Activated CD8-positive, alpha-beta memory T cell treated with anti-CD3 and anti-CD28 coated beads, Interleukin-2, amount 10 ng/mL, durations not matched to agents 7 days and 5 days (primary cell): Measurements from ENCODE around the gene MXI1. TPM values are rescaled to one million over a fixed set of nuclear protein-coding genes. Genes with fewer than 3 reads are reported as not detected.
"Not testable (repeated sequence)": the region's sequence is repeated elsewhere in the genome, so short reads cannot be mapped to it uniquely, and the experiment has no call there.

Source experiments
- ATAC-seq: fragments of 150-1000 bp; cut with Tn5 transposase; one replicate; pipeline ENCODE4 v1.10.0; 2021; ENCODE audit warnings: moderate library complexity
- CTCF ChIA-PET: fragments of 350-600 bp; sonication (Branson Sonifier 250); formaldehyde crosslinking; loops from one replicate; lab custom pipeline; 2021; ENCODE audit warnings: antibody characterized with exemption; lab: Charles Lee
- DNase-seq: peaks from one replicate; pipeline ENCODE4 v3.0.0-alpha.2; 2020
- H3K27ac Mint-ChIP-seq: one replicate; pipeline ENCODE4 v1.8.0; 2021; ENCODE audit warnings: mild to moderate bottlenecking, mixed read lengths
- H3K27me3 Mint-ChIP-seq: one replicate; pipeline ENCODE4 v1.8.0; 2021; ENCODE audit warnings: mixed read lengths
- H3K36me3 Mint-ChIP-seq: one replicate; pipeline ENCODE4 v1.8.0; 2021; ENCODE audit warnings: mild to moderate bottlenecking, mixed read lengths
- H3K4me1 Mint-ChIP-seq: one replicate; pipeline ENCODE4 v1.8.0; 2021; ENCODE audit warnings: mixed read lengths
- H3K4me3 Mint-ChIP-seq: one replicate; pipeline ENCODE4 v1.8.0; 2021; ENCODE audit warnings: mild to moderate bottlenecking, moderate library complexity, mixed read lengths
- H3K9me3 Mint-ChIP-seq: one replicate; pipeline ENCODE4 v1.8.0; 2022; ENCODE audit warnings: low read depth, mixed read lengths
- total RNA-seq, 2 experiments: library from RNA; stranded (reverse); gene quantifications; one replicate each; pipeline ENCODE4 v1.2.3, GENCODE V29; 2021

MXI1 gene
- total RNA-seq, 2 experiments from 2014 or later = 13.6 to 29.1 TPM

DNA sequence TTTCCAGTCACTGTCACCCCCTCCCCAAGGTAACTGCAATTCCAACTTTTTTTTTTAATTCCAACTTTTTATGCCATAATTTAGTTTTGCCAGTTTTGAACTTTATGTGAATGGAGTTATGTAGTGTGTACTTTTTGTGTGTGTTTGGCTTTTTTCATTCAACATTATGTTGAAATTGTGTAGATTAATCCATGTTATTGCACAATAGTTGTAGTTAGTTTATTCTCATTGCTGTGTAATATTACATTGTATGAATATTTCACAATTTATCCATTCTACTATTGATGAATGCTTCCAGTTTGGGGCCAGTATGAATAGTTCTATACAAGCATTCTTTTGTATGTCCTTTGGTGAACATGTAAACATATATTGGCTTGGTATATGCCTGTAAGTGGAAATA is 32.5 kb downstream of the MXI1 start:
- DNase-seq (no peak), ATAC-seq (no peak)
- peaks cover 21% of the 10 kb centered on the region for H3K4me1 Mint-ChIP-seq
- no peaks in the 10 kb centered on the region for H3K9me3 Mint-ChIP-seq
- no peak overlapping the region for H3K4me3 Mint-ChIP-seq
- H3K27me3 Mint-ChIP-seq = peaks cover 16% of the 10 kb centered on the region
- peaks cover 17% of the 10 kb centered on the region for H3K36me3 Mint-ChIP-seq
- no peak overlapping the region for H3K27ac Mint-ChIP-seq
- CTCF ChIA-PET = interaction anchor here (1.2 kb wide), 1 partner anchor 102 kb away, joined by 3 read pairs; no protein-coding TSS in a partner anchor

DNA sequence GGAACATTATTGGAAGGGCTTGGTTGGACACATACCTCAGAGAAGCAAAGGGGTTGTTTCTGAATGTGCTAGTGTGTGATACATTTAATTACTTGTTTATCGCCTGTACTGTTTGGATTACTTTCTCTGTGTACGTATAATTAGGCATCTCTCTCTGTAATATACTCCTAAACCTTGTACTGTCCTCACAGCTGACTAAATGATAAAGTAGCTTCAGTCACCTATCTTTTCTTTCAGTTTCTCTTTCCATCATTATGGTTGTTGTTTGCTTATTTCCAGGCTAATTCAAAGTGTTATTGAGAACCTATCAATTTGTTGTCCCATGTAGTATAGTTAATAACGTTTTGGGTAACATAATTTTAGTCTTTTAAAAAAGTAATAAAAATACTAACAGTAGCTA is 34.0 kb downstream of the MXI1 start:
- Mint-ChIP-seq H3K36me3 (peaks cover 26% of the 10 kb centered on the region), H3K4me3 (peak overlapping the region; percentile 31), H3K9me3 (no peaks in the 10 kb centered on the region), H3K27me3 (peaks cover 26% of the 10 kb centered on the region), H3K4me1 (peaks cover 21% of the 10 kb centered on the region), H3K27ac (peak overlapping the region; percentile 26)
- CTCF ChIA-PET = interaction anchor here (1.2 to 1.6 kb wide), 3 partner anchors 21 to 357 kb away, joined by 3 to 5 read pairs (median 3); no protein-coding TSS in a partner anchor
- DNase-seq (no peak), ATAC-seq (peak; percentile 91)

DNA sequence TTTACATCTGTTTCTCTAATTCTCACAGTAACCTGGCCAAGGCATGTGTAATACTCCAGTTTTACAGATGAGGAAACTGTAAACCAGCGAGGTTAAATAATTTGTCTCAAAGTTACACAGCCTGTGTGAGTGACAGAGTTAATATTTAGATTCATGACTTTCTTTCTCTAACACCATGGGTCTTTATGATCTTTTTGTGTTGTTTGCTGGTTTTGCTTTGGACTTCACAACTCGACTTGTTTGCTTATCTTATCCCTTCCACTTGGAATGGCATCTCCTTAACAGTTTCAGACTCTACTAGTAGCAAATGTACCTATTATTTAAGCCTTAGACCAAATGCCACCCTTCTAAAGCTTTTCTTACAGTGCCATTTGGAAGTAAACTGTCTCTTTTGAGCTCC is 34.4 kb downstream of the MXI1 start:
- peak overlapping the region; percentile 62 for H3K27ac Mint-ChIP-seq
- CTCF ChIA-PET = interaction anchor here (1.2 to 1.6 kb wide), 3 partner anchors 21 to 358 kb away, joined by 3 to 5 read pairs (median 3); no protein-coding TSS in a partner anchor
- H3K36me3 Mint-ChIP-seq = peaks cover 31% of the 10 kb centered on the region
- peaks cover 21% of the 10 kb centered on the region for H3K4me1 Mint-ChIP-seq
- ATAC-seq (peak; percentile 45), DNase-seq (no peak)
- peak overlapping the region; percentile 2 for H3K4me3 Mint-ChIP-seq
- H3K9me3 Mint-ChIP-seq = no peaks in the 10 kb centered on the region
- H3K27me3 Mint-ChIP-seq = peaks cover 30% of the 10 kb centered on the region

DNA sequence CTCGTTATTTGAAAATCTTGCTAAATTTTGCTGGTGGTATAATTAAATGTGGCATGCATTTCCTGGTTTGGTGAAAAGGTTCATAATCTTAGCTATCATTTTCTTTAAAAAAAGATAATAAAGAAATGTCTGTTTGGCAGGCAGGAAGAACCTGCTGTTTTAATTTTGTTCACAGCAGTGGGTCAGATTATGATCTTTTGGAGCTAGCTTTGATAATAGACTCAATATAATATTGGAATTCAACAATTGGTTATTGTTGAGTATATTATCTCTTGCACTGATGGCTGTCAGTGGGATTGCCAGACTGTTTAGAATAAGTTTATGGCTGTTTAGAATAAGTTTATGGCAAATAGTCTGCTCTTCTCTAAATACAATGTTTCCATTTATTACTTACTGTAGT is 35.1 kb downstream of the MXI1 start:
- H3K4me1 Mint-ChIP-seq = peaks cover 21% of the 10 kb centered on the region
- H3K27me3 Mint-ChIP-seq = peaks cover 36% of the 10 kb centered on the region
- no peak for DNase-seq
- H3K27ac Mint-ChIP-seq = no peak overlapping the region
- H3K36me3 Mint-ChIP-seq = peaks cover 32% of the 10 kb centered on the region
- CTCF ChIA-PET = interaction anchor here (1.5 to 1.8 kb wide), 2 partner anchors 36 to 37 kb away, joined by 3 to 7 read pairs; no protein-coding TSS in a partner anchor
- no peak overlapping the region for H3K4me3 Mint-ChIP-seq
- no peak for ATAC-seq
- H3K9me3 Mint-ChIP-seq = no peaks in the 10 kb centered on the region

DNA sequence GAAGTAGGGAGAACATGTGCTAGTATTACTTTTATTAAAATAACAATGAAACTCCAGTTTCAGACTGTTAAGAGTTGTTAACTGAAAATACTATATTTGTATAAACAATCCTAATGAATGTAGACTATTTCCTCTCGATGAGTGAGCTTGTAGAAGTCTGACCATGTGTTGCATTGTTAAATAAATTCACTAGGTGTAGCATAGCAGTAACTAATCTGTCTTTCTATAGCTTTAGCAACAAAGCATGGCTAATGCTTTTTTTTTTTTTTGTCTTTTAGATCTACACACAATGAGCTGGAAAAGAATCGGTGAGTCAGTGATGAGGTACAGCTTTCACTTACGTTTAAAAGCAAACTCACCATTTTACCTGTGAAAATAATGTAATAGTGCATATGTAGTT is 37.1 kb downstream of the MXI1 start:
- H3K4me1 Mint-ChIP-seq = peaks cover 23% of the 10 kb centered on the region
- H3K4me3 Mint-ChIP-seq = no peak overlapping the region
- DNase-seq (no peak), ATAC-seq (no peak)
- CTCF ChIA-PET = no interaction called here
- no peaks in the 10 kb centered on the region for H3K9me3 Mint-ChIP-seq
- peaks cover 33% of the 10 kb centered on the region for H3K27me3 Mint-ChIP-seq
- no peak overlapping the region for H3K27ac Mint-ChIP-seq
- peaks cover 30% of the 10 kb centered on the region for H3K36me3 Mint-ChIP-seq

DNA sequence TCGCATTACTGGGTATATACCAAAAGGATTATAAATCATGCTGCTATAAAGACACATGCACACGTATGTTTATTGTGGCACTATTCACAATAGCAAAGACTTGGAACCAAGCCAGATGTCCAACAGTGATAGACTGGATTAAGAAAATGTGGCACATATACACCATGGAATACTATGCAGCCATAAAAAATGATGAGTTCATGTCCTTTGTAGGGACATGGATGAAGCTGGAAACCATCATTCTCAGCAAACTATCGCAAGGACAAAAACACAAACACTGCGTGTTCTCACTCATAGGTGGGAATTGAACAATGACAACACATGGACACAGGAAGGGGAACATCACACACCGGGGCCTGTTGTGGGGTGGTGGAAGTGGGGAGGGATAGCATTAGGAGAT is 40.4 kb downstream of the MXI1 start:
- ATAC-seq, CTCF ChIA-PET, DNase-seq, H3K9me3 Mint-ChIP-seq, H3K4me3 Mint-ChIP-seq, H3K27ac Mint-ChIP-seq: not testable (repeated sequence)
- H3K27me3 Mint-ChIP-seq = peaks cover 43% of the 10 kb centered on the region
- H3K36me3 Mint-ChIP-seq = peaks cover 24% of the 10 kb centered on the region
- peaks cover 32% of the 10 kb centered on the region for H3K4me1 Mint-ChIP-seq

DNA sequence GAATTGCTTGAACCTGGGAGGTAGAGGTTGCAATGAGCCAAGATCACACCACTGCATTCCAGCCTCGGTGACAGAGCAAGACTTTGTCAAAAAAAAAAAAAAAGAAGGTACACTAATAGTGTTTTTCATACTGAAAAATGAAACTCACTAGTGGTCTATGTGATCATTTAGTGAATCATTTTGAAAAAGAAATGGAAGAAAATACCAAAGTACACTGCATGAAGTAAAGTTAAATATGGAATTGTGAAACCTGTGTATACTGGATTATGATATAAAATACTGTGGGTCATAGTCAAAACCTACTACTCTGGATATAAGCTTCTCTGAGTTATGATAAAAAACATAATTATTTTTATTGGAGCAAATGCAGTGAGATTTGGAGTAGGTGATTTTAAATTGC is 42.1 kb downstream of the MXI1 start:
- H3K9me3 Mint-ChIP-seq, H3K4me3 Mint-ChIP-seq, DNase-seq: not testable (repeated sequence)
- peaks cover 58% of the 10 kb centered on the region for H3K27me3 Mint-ChIP-seq
- CTCF ChIA-PET = interaction anchor here (1.0 kb wide), 1 partner anchor 38 kb away, joined by 5 read pairs; no protein-coding TSS in a partner anchor
- ATAC-seq = peak; percentile 68
- H3K4me1 Mint-ChIP-seq = peaks cover 36% of the 10 kb centered on the region
- peaks cover 28% of the 10 kb centered on the region for H3K36me3 Mint-ChIP-seq
- peak overlapping the region; percentile 48 for H3K27ac Mint-ChIP-seq

DNA sequence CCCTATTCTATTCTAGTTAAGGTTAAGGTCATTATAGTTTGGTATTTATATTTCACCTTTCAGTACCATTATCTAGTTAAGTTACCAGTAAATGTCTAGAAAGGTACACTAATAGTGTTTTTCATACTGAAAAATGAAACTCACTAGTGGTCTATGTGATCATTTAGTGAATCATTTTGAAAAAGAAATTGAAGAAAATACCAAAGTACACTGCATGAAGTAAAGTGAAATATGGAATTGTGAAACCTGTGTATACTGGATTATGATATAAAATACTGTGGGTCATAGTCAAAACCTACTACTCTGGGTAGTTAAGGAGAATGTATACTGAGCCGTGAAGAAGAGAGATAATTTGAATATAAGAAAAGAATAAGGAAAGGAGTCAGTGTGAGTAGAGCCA is 44.0 kb downstream of the MXI1 start:
- H3K9me3 Mint-ChIP-seq, DNase-seq: not testable (repeated sequence)
- Mint-ChIP-seq H3K36me3 (peaks cover 28% of the 10 kb centered on the region), H3K4me3 (peak overlapping the region; percentile 4), H3K27me3 (peaks cover 53% of the 10 kb centered on the region), H3K27ac (peak overlapping the region; percentile 48), H3K4me1 (peaks cover 40% of the 10 kb centered on the region)
- CTCF ChIA-PET = interaction anchor here (0.6 to 1.6 kb wide), 4 partner anchors 28 to 83 kb away, joined by 3 to 4 read pairs (median 4); no protein-coding TSS in a partner anchor
- peak; percentile 76 for ATAC-seq

DNA sequence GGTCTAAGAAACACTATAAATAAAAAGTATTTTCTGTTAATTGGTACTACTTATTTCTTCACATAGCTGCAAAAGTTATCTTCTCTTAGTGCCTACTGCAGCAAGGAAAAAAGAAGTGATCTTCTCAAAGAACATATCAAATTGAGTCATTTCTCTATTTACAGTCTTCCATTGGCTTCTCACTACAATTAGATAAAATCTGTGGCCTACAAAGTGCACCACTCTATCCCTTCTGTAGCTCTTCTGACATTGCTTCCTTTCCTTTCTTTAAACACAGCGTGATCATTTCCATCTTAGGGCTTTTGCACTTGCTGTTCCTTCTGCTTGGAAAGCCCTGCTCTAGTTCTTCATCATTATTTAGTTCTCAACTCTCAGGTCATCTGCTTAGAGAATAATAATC is 44.7 kb downstream of the MXI1 start:
- CTCF ChIA-PET = interaction anchor here (0.6 to 1.6 kb wide), 3 partner anchors 31 to 84 kb away, joined by 3 to 4 read pairs (median 3); no protein-coding TSS in a partner anchor
- Mint-ChIP-seq H3K4me1 (peaks cover 40% of the 10 kb centered on the region), H3K9me3 (peaks cover 8% of the 10 kb centered on the region), H3K27ac (peak overlapping the region; percentile 24), H3K36me3 (peaks cover 24% of the 10 kb centered on the region), H3K27me3 (peaks cover 49% of the 10 kb centered on the region), H3K4me3 (no peak overlapping the region)
- ATAC-seq (peak; percentile 48), DNase-seq (no peak)

DNA sequence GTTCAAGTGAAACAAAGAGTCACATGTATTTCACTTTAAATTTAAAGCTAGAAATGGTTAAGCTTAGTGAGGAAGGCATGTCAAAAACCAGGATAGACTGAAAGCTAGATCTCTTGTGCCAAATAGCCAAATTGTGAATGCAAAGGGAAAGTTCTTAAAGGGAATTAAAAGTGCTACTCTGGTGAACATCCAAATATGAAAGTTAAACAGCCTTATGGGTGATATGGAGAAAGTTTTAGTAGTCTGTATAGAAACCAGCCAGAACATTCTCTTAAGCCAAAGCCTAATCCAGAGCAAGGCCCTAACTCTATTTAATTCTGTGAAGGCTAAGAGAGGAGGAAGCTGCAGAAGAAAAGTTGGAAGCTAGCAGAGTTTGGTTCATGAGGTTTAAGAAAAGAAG is 47.1 kb downstream of the MXI1 start:
- CTCF ChIA-PET = interaction anchor here (1.3 to 1.7 kb wide), 3 partner anchors 42 to 117 kb away, joined by 3 to 4 read pairs (median 4); partner anchors contain the start of gene MXI1
- peaks cover 18% of the 10 kb centered on the region for H3K36me3 Mint-ChIP-seq
- H3K4me1 Mint-ChIP-seq = peaks cover 35% of the 10 kb centered on the region
- H3K27ac Mint-ChIP-seq = no peak overlapping the region
- H3K4me3 Mint-ChIP-seq = no peak overlapping the region
- H3K27me3 Mint-ChIP-seq = peaks cover 51% of the 10 kb centered on the region
- no peak for DNase-seq
- H3K9me3 Mint-ChIP-seq = peaks cover 8% of the 10 kb centered on the region
- ATAC-seq = no peak

DNA sequence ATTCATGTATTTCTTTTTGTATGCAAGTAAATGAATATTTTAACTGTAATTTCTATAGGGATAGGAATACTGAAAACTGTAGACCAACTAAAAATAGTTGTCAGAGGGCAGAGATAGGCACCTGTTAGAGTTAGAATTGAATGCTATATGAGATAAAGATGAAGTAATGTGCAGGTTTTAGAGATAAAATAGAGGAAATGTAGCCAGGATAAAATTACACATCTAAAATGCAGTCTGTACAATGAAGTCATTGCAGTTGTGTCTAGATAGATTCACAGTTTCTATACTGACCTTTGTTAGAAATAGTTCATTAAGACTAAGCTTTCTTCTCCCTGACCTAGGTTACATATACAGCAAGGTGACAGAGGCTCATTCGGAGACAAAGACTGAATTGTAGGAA is 51.1 kb downstream of the MXI1 start:
- Mint-ChIP-seq H3K9me3 (peaks cover 8% of the 10 kb centered on the region), H3K36me3 (peaks cover 20% of the 10 kb centered on the region), H3K27ac (no peak overlapping the region), H3K4me3 (no peak overlapping the region), H3K4me1 (peaks cover 8% of the 10 kb centered on the region), H3K27me3 (peaks cover 57% of the 10 kb centered on the region)
- ATAC-seq (no peak), DNase-seq (no peak)
- CTCF ChIA-PET = interaction anchor here (0.9 kb wide), 1 partner anchor 47 kb away, joined by 3 read pairs; no protein-coding TSS in a partner anchor

DNA sequence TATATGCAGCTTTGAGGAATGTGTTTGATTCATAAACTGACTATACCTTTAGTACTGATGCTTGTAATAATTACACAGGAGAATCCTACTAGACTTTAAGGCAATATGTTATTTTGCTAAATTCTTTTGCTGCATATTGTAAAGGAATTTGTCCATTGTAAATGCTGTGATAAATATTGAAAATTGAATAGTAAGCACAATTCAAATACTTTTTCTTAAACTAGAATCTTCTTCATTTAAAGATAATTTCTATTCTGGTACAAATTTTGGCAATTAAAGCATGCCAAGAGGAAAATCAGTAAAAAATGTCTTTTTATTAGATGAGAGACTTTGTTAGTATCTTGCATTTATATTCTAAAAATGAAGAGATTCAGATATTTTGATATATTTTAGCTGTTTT is 51.9 kb downstream of the MXI1 start:
- peaks cover 19% of the 10 kb centered on the region for H3K36me3 Mint-ChIP-seq
- H3K27ac Mint-ChIP-seq = no peak overlapping the region
- ATAC-seq (no peak), DNase-seq (no peak)
- H3K9me3 Mint-ChIP-seq = peaks cover 8% of the 10 kb centered on the region
- peaks cover 5% of the 10 kb centered on the region for H3K4me1 Mint-ChIP-seq
- H3K4me3 Mint-ChIP-seq = no peak overlapping the region
- CTCF ChIA-PET = interaction anchor here (0.9 to 1.6 kb wide), 2 partner anchors 48 to 121 kb away, joined by 3 to 4 read pairs; no protein-coding TSS in a partner anchor
- H3K27me3 Mint-ChIP-seq = peaks cover 54% of the 10 kb centered on the region

DNA sequence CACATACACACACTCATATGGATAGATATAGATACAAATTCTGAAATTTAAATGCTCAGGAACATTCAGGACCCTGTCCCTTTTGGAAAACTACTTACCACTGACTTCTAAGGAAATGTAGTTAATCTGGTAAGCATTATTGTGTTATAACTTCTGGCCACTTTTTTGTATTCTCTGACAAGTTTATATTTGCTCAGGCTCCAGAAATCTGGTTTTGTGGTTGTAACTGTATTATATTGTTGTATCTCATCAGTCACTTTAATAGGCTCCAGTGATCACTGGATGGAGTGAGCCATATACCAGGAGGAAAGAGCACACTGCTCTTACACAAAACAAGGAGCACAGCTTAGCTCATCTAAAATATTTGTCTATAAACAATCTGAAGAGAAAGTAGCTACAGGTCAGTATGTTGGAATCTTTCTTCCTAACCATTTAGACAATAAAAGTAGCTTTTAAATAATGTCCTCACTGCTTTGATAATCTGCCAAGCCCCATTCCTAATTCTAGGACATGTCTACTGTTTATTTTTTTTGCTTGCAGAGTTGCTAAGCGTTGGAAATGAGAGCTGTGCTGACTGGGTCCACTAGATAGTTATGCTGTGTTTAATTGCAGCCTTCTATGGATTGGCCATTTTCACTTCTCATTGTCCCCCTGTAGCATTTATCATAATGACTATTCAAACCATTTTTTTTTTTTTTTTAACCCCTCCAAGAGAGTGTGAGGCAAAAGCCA is 53.5 kb downstream of the MXI1 start:
- peaks cover 7% of the 10 kb centered on the region for H3K36me3 Mint-ChIP-seq
- CTCF ChIA-PET = interaction anchor here (1.1 to 1.6 kb wide), 3 partner anchors 14 to 123 kb away, joined by 3 to 4 read pairs (median 3); no protein-coding TSS in a partner anchor
- no peak overlapping the region for H3K4me3 Mint-ChIP-seq
- H3K4me1 Mint-ChIP-seq = no peaks in the 10 kb centered on the region
- ATAC-seq (no peak), DNase-seq (no peak)
- H3K27ac Mint-ChIP-seq = no peak overlapping the region
- peaks cover 3% of the 10 kb centered on the region for H3K9me3 Mint-ChIP-seq
- H3K27me3 Mint-ChIP-seq = peaks cover 47% of the 10 kb centered on the region
